HUDEP-2 (cell line): ENCODE results near the gene MIEF2.
A peak's percentile ranks its signal among the peaks of the same experiment; 100 is the strongest.

Source experiments
- DNase-seq, 76 experiments: peaks; one replicate each; lab custom pipeline; 2025; ENCODE audit not compliant: unreplicated experiment in 76 of 76; lab: John Stamatoyannopoulos, UW

Gene MIEF2

DNA sequence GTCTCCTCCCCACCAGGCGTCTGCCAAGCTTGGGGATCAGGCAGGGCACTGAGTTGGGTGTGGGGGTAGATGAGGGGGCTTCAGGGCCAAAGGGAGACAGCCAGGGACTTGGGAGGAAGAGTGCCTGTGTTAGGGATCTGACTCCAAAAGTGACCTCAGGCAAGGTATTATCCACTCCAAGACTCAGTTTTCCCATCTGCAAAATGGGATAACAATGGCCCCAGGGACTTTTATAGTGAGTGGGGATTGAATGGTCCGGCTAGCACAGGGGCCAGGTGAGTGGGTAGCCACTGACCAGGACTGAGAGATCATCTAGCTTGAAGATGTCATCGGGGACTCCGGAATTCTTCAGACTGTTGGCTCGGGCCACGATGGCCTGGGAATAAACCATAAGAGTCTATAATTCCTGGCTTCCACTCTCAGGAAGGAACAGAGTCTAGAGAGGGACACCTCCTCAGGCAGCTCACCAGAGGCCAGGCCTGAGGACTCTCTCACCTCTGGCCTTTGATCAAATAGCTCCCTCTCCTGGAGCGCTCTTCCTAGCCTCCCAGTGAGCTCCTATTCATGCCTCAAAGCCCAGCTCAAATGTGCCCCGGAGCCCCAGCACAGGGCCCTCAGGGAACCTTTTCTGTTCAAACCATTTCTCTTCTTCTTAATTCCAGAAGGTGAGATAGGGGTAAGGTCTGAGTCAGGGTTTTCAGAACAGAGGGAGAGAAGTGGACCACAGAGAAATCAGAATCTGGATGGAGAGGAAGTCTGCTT is 5.4 kb upstream of the MIEF2 start:
- DNase-seq: peak in 1 of 76 experiments; percentile 1

DNA sequence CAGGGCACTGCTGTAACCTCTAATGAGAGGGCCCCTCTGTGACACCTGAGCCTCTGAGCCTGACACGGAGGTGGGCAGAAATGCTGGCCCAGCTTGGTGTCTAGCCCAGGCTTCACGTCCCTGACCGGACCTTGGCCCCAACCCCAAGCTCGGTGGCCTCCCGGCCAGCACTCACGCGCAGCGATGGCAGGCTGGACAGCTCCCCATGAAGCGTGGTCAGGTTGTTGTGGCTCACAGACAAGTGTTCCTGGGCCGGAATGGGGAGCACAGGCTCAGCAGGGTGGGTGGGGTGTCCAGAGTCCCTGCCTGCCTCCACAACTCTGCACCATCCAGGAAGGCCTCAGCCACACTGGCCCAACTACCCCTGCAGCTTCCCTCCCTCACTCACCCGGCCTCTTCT is 4.1 kb upstream of the MIEF2 start:
- no peak for DNase-seq

DNA sequence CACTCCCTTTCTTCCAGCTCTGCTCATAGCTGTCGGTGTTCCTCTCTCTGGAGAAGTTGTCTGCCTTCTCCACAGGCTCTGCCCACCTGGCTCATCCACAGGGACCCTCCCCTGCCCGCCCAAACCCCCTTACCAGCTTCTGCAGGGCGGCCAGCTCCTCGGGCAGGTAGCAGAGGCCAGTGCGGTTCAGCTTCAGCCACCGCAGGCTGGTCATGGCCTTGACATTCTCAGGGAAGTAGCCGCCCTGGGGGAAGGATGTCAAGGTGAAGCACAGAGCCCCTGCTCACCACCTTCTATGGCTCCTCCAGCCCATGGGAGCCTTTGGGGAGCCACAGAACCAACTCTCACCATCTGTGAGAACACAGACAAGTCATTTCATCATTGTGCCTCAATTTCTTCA is 3.7 kb upstream of the MIEF2 start:
- DNase-seq: no peak

DNA sequence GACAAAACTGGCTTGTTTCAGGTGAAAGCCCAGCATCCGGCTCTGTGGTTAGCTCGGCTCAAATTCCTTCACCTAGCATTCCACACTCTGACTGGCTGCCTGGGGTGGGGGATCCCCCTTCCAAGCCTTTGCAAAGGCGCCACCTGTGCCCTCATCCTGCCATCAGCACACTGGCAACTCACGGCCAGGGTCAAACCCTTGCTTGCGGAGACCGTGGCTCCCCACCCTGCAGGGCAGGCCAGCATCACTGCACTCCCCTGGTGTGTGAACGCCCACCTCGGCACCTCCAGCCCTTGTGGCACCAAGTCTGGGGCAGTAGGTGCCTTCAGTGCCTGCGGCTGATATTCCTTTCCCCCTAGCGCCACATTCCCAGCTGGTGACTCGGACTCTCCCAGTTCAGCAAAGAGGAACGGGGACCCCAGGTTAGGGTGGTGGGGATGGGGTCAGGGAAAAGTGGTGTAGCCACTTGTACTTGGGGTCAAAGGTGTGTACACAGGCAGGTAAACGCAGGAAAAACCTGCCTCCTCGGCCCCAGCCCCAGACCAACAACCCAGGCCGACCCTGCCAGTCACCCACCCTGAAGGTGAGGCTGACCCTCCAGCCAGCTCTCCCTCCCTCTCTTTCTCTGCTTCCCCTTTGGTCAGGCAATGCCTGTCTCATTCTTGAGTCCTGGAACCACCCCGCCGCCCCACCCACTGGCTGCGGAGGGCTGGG is 3.0 kb upstream of the MIEF2 start:
- DNase-seq: peak in 4 of 76 experiments; percentile 45 to 60 (median 56)

DNA sequence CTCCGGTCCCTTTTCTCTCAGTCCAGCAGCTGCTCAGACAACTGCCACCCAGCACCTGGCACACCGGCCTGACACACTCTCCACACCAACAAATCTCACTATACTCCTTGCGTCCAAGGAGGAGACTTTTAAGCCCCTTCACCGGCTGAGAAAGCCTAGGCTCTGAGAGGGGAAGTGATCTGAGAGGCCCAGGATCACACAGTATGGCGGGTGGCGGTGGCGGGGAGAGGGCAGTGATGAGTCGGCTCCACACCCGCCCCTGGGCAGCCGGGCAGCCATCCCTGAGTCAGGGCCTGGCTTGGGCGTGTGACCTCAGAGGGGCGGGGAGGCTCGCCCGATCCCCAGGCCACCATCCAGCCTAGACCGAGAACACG is 2.5 kb upstream of the MIEF2 start:
- peak in 66 of 76 experiments; percentile 9 to 71 (median 52) for DNase-seq

DNA sequence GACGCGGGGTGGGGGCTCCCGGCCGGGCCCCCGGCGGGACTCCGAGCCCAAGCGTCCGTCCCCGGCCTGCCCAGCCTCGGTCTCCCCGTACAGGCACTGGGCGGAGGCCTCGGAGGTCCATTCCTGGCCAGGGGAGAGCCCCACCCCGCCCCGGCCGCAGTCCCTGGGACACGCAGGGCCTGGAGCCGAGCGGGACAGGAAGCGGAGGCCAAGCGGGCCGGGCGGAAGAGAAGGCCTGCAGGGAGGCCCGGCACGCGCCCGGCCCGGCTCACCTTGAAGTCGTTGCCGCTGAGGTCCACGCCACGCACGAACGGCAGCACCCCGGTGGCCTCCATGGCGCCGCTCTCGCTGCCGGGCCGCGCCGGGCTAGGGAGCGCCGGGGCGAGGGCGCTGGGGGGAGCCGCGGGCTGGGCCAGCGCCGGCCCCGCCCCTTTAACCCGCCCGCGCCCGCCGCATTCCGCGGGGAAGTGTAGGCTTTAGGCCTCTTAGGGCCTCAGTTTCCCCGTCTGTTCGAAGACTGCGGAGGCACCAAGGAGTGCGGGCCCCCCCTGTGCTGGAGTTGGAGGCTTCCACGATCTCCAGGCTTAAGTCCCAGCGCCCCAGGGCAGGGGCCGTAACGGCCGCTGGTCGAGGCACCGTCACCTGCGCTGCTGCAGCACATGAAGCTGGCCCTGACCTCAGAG is 2.0 kb upstream of the MIEF2 start, which contains the start of gene FLII:
Gene FLII, minus strand, starts transcription at position 383 of the 683 bp plus-strand sequence. Its CDS starts 48 bp downstream, at position 335.
- DNase-seq: peak in 30 of 76 experiments; percentile 9 to 59 (median 36)

DNA sequence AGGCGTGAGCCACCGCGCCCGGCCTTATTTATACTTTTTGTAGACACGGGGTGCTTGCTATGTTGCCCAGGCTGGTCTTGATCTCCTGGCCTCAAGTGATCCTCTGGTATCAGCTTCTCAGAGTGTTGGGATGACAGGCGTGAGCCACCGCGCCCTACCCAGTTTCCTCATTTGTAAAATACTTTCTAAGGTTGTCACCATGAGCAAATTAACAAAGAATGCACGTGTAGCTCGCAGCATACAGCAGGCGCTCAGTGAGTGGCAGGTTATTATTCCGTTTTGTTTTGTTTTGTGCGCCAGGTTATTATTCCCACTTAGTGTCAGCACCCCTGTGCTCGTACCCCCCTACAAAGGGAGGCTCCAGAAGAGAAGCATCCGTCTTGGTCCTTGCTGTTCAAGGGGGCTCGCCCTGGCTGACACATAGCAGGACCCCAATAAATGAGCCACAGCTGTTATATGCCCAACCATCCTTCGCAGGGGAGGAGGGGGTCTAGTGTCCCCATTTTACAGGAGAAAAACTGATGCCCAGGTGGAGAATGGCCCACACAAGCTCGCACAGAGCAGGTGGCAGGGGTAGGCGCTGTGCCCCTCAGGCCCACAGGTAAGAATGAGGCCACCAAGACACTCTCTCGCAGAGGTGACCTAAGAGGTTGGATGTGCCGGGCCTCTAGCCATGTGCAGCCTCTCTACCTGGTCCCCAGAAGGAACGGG is 686 bp upstream of the MIEF2 start:
- no peak for DNase-seq

DNA sequence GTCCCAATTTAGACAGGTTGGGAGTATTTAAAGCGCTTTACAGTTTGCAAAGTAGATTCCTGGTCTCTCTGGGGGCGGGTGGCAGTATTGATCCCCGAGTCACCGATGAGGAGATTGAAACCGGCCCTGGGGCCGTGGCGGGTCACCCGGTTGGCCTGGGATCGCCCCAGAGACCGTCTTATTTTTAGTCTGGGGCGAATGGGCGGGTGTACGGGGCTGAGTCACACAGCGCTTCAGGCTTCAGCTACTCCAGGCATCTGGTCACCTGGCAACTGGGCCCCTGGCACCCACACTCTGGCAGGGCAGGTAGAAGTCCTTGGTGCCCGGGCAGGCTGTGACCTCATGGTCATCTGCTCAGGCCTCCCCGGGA is 669 bp downstream of the MIEF2 start:
- DNase-seq: peak in 18 of 76 experiments; percentile 11 to 38 (median 20)

DNA sequence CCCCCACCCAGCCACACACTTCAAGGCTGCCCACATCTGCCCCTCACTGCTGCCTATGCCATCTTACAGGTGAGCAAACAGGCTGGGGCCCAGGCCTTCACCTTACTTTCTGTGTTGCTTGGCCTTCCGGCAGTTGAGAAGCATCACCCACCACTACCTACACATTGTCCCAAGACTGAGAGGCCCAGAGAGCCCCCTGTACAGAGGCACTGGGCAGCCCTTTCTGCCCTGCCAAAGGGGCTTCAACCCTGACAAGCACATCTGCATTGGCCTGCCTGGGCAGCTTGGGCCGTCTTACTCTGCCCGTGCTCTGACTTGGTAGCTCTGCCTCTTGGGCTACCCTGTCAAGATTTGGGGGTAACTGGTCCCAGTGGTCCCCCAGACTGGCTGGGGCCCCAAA is 1.2 kb downstream of the MIEF2 start:
- DNase-seq: no peak

DNA sequence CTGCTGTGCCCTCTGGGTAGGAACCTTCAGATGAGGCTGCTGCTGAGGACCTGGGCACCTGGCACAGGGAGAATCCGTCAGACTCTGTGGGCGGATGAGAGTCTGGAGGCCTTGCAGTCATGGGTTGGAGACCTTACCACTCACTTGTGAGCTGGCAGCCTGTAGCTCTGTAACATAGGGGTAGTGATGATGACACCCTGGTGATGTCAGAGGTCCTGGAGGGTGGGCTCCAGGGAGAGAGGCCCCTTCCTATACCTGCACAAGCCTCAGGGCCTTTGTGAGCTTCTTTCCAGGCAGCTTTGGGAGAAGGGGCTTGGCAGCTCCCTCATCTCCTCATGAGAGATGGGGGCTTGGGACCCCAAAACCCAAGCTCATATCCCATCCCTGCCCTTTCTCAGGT is 1.6 kb downstream of the MIEF2 start:
- no peak for DNase-seq

DNA sequence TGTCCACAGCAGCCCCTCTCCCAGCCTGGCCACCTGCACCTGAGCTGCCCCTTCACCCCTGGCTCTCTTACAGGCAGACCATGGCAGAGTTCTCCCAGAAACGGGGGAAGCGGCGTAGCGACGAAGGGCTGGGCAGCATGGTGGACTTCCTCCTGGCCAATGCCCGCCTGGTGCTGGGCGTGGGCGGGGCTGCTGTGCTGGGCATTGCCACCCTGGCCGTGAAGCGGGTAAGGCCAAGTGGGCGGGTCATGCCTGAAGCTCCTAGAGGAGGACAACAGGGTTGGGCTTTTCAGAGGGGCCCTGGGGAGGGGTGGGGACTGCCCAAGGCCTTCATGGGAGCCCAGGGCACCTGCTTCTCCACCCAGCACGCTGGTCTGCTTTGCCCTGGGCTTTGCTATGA is 2.2 kb downstream of the MIEF2 start:
- DNase-seq: no peak

DNA sequence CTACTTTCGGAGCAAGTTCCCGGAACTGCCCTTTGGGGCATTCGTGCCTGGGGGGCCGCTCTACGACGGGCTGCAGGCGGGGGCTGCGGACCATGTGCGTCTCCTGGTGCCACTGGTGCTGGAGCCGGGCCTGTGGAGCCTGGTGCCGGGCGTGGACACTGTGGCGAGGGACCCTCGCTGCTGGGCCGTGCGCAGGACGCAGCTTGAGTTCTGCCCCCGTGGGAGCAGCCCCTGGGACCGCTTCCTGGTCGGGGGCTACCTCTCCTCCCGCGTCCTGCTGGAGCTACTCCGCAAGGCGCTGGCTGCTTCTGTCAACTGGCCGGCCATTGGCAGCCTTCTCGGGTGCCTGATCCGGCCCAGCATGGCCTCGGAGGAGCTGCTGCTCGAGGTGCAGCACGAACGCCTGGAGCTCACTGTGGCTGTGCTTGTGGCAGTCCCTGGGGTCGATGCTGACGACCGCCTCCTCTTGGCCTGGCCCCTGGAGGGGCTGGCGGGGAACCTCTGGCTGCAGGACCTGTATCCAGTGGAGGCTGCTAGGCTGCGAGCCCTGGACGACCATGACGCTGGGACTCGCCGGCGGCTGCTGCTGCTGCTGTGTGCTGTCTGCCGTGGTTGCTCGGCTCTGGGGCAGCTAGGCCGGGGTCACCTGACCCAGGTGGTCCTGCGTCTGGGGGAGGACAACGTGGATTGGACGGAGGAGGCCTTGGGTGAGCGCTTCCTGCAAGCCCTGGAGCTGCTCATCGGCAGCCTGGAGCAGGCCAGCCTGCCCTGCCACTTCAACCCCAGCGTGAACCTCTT is 3.6 kb downstream of the MIEF2 start:
- DNase-seq: no peak

DNA sequence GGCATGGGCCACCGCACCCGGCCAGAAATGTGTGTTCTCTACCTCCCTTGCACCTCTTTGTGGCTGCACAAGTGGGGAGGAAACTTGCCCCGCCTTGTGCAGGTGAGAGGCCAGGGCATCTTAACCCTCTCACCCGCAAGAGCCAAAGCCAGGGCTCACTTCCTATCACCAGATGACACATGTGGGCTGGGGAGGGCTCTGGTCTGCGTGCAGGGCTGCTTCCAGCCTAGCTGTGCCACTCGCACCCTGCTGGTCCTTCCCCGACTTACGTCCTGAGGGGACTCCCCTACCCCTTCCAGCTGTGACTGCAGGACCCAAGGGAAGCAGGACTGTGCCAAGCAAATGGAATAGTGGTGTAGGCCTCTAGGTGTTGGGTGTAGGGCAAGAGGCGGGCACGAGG is 6.9 kb downstream of the MIEF2 start:
- no peak for DNase-seq

DNA sequence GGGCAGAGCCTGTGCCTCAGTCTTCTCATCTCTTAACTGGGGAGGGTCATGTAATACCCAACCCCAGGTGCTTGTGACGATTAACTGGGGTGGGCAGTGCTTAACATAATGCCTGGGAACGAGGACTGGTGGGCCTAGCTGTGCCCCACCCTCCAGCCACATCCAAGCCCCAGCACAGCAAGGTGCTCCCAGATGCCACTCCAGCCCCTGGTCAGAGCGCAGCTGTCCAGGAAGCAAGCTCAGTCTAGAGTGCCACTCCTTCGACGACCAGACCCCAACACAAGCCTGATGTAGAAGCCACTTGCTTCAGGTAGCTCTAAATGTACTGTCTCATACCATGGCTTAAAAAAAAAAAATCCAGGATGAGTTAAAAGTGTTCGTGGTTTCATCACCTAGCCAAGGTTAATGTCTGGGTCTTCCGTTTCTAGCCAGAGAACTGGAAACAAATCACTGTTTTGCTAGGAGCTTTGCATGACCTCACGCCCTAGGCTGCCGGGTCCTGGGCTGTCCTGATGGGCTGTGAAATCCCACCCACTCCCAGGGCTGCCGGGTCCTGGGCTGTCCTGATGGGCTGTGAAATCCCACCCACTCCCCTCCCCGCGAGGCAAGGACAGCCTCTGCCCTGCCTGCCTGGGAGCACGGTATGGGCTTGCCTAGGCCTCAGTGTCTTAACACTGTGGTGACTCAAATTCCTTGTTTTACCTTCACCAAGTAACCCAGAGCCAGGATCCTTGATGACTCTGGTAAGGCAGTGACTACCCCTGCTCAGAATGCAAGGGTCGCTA is 7.7 kb downstream of the MIEF2 start:
- no peak for DNase-seq

DNA sequence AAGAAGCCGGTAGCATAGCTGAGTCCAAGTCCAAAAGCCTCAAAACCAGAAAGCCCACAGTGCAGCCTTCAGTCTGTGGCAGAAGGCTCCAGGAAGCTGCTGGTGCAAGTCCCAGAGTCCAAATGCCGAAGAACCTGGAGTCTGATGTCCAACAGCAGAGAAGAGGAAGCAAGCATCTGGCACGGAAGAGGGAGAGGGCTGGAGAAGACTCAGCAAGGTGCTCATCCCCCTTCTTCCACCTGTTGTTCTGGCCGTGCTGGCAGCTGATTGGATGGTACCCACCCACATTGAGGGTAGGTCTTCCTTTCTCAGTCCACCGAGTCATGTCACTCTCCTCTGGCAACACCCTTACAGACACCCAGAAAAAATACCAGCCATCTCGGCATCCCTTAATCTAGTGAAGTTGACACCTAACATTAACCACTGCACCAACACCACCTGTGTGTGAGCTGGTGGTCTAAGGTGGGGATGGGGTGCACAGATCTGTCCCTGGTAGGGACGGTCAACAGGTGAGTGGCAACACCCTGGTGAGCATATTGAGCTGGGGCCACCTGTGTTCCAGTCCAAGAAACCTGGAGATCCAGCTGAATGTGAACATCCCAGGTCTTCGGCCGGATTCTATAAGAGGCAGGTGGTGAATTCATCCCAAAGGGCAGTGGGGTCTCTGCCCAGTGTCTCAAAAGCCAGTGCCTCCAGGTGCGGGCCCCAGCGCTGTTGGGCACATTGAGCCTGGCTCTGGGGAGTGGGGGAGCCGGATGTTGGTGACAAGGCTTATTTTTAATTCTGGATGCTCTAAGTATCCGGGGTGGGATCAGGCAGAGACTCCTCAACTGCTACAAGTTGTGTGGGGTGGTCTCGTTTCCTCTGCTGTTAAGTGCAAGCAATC is 9.8 kb downstream of the MIEF2 start:
- no peak for DNase-seq

DNA sequence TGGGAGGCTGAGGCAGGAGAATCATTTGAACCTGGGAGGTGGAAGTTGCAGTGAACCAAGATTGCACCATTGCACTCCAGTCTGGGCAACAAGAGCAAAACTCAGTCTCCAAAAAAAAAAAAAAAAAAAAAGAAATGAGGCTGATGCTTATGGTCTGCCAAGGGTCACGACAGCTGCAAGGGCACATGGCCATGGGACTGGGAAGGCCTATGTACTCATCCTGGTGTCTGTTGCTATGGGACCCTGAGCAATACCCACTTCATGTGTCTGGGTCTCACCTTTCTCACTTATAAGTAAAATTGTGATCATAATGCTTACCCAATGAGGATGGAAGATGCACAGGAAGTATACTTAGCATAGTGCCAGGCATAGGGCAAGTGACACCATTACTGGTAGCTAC is 16.6 kb downstream of the MIEF2 start:
- DNase-seq: no peak

DNA sequence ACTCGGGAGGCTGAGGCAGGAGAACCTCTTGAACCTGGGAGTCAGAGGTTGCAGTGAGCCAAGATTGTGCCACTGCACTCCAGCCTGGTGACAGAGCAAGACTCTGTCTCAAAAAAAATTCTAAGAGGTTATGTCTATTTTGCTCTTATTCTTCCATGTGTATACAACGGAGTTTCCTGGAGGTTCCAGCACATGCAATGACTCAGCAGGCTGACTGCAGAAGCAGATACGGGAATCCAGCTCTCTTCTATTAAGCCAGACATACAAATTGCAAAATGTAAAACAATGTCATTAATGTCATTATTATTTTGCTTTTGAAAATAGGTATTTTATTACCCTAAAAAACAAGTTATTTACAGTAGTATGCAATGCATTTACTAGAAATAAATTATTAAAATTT is 18.4 kb downstream of the MIEF2 start:
- DNase-seq: no peak

DNA sequence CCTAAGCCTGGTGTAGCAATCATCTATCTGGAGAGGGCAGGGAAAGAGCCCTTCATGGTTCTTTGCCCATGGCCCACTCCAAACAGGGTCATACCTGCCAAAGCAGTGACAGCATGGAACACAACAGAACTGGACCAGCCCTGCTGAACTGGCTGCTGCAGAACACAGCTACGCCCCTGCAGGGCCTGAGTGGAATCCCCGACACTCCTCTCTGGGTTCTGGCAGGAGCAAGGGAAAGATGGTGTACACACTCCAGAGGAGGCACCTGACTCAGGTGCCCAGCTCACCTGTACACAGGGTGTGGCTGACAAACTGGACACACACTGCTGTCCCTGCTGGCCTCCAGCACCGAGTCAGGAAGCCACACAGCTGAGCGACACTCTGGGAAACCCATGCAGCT is 19.8 kb downstream of the MIEF2 start:
- DNase-seq: no peak
